ENCODE measurements around the gene OOSP4B. TPM values are rescaled to one million over a fixed set of nuclear protein-coding genes. Genes with fewer than 3 reads are reported as not detected.
"Not testable (repeated sequence)": the region's sequence is repeated elsewhere in the genome, so short reads cannot be mapped to it uniquely, and the experiment has no call there.

The OOSP4B gene
- total RNA-seq, 3 donors from 2014 or later (not counting 1 experiment from before 2014, with no cell fraction given): not detected

DNA sequence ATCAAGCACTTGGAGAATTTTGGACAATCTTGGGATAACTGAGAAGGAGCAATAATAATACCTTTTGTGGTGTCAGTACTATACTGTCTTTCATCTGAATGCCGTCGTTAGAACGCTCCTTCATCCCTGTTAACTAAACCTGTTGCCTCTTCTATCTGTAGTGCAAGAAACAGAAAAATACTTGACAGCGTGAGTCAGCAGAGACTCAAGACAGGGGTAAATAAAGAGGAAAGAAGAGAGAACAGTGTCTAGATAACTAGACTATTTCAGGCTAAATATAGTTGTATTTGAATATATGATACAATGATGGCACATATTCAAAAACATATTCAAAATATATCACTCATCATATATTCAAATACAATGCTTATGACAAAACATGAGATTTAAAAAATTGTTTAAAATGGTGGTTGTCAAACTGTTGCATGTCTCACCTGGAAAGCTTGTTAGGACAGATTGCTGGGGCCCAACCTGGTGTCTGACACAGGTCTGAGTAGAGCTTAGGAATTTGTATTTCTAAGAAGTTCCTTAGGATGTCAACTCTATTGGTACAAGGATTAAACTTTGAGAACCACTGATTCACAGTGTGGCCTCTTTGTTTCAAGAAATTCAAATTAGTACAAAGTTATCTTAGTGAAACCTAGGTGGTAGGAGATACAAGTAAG lies 35.7 kb upstream of the OOSP4B start:
- H3K9me3 ChIP-seq (ENCODE audit: control insufficient read depth, insufficient read depth, low read length): no peaks in the 10 kb centered on the region
- no peak overlapping the region for H3K27ac ChIP-seq (ENCODE audit: low read length)
- TF ChIP-seq, protein P1, sequence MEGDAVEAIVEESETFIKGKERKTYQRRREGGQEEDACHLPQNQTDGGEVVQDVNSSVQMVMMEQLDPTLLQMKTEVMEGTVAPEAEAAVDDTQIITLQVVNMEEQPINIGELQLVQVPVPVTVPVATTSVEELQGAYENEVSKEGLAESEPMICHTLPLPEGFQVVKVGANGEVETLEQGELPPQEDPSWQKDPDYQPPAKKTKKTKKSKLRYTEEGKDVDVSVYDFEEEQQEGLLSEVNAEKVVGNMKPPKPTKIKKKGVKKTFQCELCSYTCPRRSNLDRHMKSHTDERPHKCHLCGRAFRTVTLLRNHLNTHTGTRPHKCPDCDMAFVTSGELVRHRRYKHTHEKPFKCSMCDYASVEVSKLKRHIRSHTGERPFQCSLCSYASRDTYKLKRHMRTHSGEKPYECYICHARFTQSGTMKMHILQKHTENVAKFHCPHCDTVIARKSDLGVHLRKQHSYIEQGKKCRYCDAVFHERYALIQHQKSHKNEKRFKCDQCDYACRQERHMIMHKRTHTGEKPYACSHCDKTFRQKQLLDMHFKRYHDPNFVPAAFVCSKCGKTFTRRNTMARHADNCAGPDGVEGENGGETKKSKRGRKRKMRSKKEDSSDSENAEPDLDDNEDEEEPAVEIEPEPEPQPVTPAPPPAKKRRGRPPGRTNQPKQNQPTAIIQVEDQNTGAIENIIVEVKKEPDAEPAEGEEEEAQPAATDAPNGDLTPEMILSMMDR (IDR thresholded peaks at IDR 0.05): no peak
- intact Hi-C loops (cut with micrococcal nuclease): no loop called here
- Mint-ChIP-seq H3K4me3 (no peak overlapping the region), H3K9me3 (peaks cover 0 to 2% of the 10 kb centered on the region in 2 donors), H3K27ac (no peak overlapping the region), H3K4me1 (no peaks in the 10 kb centered on the region), H3K36me3 (no peaks in the 10 kb centered on the region), H3K27me3 (ENCODE audit: low read depth in 2 of 2) (peaks cover 0 to 9% of the 10 kb centered on the region in 2 donors)
- ATAC-seq (no peak), DNase-seq (no peak)
- no peaks in the 10 kb centered on the region for H3K36me3 ChIP-seq (ENCODE audit: control insufficient read depth, insufficient read depth, low read length)
- 98% methylated on average over 4 of the region's 4 CpGs for WGBS (ENCODE audit: insufficient coverage)
- H3K4me1 ChIP-seq (ENCODE audit: control insufficient read depth, insufficient read depth, low read length): no peaks in the 10 kb centered on the region
- peaks cover 6% of the 10 kb centered on the region for H3K27me3 ChIP-seq (ENCODE audit: control insufficient read depth, insufficient read depth, low read length)
- H3K4me3 ChIP-seq (ENCODE audit: low read length): no peak overlapping the region

DNA sequence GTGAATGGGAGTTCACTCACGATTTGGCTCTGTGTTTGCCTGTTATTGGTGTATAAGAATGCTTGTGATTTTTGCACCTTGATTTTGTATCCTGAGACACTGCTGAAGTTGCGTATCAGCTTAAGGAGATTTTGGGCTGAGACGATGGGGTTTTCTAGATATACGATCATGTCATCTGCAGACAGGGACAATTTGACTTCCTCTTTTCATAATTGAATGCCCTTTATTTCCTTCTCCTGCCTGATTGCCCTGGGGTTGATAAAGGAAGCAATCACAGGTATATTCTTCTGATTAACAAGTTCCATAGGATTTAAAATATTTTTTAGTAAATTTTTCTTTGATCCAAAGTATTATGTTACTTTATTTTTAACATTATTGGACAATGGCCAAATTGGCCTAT lies 34.9 kb upstream of the OOSP4B start:
- H3K9me3 Mint-ChIP-seq; ATAC-seq; H3K4me3 Mint-ChIP-seq; H3K27ac Mint-ChIP-seq; DNase-seq; intact Hi-C loops (cut with micrococcal nuclease); H3K27ac ChIP-seq (ENCODE audit: low read length); H3K4me3 ChIP-seq (ENCODE audit: low read length); H3K4me1 Mint-ChIP-seq; H3K27me3 ChIP-seq (ENCODE audit: control insufficient read depth, insufficient read depth, low read length); H3K36me3 ChIP-seq (ENCODE audit: control insufficient read depth, insufficient read depth, low read length); H3K9me3 ChIP-seq (ENCODE audit: control insufficient read depth, insufficient read depth, low read length); H3K27me3 Mint-ChIP-seq (ENCODE audit: low read depth in 2 of 2); H3K36me3 Mint-ChIP-seq; H3K4me1 ChIP-seq (ENCODE audit: control insufficient read depth, insufficient read depth, low read length): not testable (repeated sequence)
- 27% methylated on average over 3 of the region's 4 CpGs for WGBS (ENCODE audit: insufficient coverage)

DNA sequence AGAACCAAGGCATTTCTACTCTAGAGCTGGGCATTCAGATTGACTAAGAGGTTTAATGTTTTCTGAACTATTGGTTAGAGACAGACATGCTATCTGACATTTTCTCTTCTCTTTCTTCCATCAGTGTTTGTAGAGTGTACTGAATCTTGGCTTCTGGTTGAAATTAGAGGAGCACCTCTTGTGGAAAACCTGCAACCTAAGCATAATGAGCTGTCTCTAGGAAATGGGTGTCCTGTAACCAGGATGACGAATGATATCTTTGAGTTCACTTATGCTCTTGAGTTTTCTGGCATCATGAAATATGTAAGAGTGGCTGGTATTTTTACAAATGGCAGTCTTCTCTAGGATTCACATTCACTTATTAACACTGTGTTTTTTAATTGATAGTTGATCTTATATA lies 33.8 kb upstream of the OOSP4B start:
- Histone ChIP-seq H3K27ac (ENCODE audit: low read length) (no peak overlapping the region), H3K9me3 (ENCODE audit: control insufficient read depth, insufficient read depth, low read length) (no peaks in the 10 kb centered on the region), H3K36me3 (ENCODE audit: control insufficient read depth, insufficient read depth, low read length) (no peaks in the 10 kb centered on the region), H3K27me3 (ENCODE audit: control insufficient read depth, insufficient read depth, low read length) (peaks cover 6% of the 10 kb centered on the region), H3K4me3 (ENCODE audit: low read length) (no peak overlapping the region), H3K4me1 (ENCODE audit: control insufficient read depth, insufficient read depth, low read length) (no peaks in the 10 kb centered on the region)
- ATAC-seq: no peak
- Mint-ChIP-seq H3K4me3 (no peak overlapping the region), H3K27me3 (ENCODE audit: low read depth in 2 of 2) (peaks cover 0 to 9% of the 10 kb centered on the region in 2 donors), H3K27ac (no peak overlapping the region), H3K9me3 (peaks cover 0 to 2% of the 10 kb centered on the region in 2 donors), H3K4me1 (no peaks in the 10 kb centered on the region), H3K36me3 (no peaks in the 10 kb centered on the region)
- TF ChIP-seq, protein P1 (IDR thresholded peaks at IDR 0.05): no peak
- DNase-seq: no peak
- WGBS (ENCODE audit: insufficient coverage): 100% methylated on average over 1 of the region's 1 CpG
- intact Hi-C loops (cut with micrococcal nuclease): no loop called here

DNA sequence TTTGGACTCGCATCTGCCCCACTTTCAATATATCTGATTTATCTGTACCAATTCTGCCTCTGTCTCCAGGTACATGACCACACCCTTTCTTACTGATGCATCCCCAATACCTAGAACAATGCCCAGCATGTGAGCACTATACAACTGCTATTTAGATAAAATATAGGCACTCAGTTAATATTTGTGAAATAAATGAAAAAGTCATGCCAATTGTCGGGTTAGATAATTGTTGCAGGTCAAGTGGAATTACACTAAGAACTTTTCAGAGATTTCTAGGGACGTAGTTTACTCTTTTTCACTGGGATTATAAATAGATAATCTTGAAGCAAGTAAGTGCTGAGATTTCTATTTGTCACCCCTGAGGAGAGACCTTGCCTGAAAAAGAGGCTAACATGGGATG lies 32.6 kb upstream of the OOSP4B start:
- TF ChIP-seq, protein P1 (IDR thresholded peaks at IDR 0.05): no peak
- intact Hi-C loops (cut with micrococcal nuclease): no loop called here
- Mint-ChIP-seq H3K4me1 (no peaks in the 10 kb centered on the region), H3K9me3 (peaks cover 2 to 6% of the 10 kb centered on the region in 2 donors), H3K27me3 (ENCODE audit: low read depth in 2 of 2) (peaks cover 0 to 5% of the 10 kb centered on the region in 2 donors), H3K36me3 (no peaks in the 10 kb centered on the region), H3K4me3 (no peak overlapping the region), H3K27ac (no peak overlapping the region)
- DNase-seq: no peak
- ATAC-seq: no peak
- Histone ChIP-seq H3K36me3 (ENCODE audit: control insufficient read depth, insufficient read depth, low read length) (no peaks in the 10 kb centered on the region), H3K4me3 (ENCODE audit: low read length) (no peak overlapping the region), H3K27me3 (ENCODE audit: control insufficient read depth, insufficient read depth, low read length) (peaks cover 6% of the 10 kb centered on the region), H3K9me3 (ENCODE audit: control insufficient read depth, insufficient read depth, low read length) (no peaks in the 10 kb centered on the region), H3K4me1 (ENCODE audit: control insufficient read depth, insufficient read depth, low read length) (no peaks in the 10 kb centered on the region), H3K27ac (ENCODE audit: low read length) (no peak overlapping the region)
- 88% methylated on average over 3 of the region's 3 CpGs for WGBS (ENCODE audit: insufficient coverage)
